G401 (cell line): ENCODE data around the gene TMEM92. TPM values are rescaled to one million over a fixed set of nuclear protein-coding genes. Genes with fewer than 3 reads are reported as not detected.
A peak's percentile ranks its signal among the peaks of the same experiment; 100 is the strongest.

ENCODE experiments used
- DNase-seq: peaks from one replicate; pipeline ENCODE4 v3.0.0-alpha.2; 2015; ENCODE audit warnings: low spot score
- in situ Hi-C: cut with HindIII; loops from 2 replicates; pipeline ENCODE4 v1.10.0; 2016; ENCODE audit warnings: low sequenced_read_pairs, mixed read lengths
- total RNA-seq: library from RNA; depleted of rRNA; stranded (reverse); fragments of >200 nt; shearing (Covaris generic); gene quantifications from 2 replicates; pipeline ENCODE4 v1.2.3, GENCODE V29; 2014; rRNA removed

Gene TMEM92
- total RNA-seq = 1.2 and 4.2 TPM in 2 replicates

DNA sequence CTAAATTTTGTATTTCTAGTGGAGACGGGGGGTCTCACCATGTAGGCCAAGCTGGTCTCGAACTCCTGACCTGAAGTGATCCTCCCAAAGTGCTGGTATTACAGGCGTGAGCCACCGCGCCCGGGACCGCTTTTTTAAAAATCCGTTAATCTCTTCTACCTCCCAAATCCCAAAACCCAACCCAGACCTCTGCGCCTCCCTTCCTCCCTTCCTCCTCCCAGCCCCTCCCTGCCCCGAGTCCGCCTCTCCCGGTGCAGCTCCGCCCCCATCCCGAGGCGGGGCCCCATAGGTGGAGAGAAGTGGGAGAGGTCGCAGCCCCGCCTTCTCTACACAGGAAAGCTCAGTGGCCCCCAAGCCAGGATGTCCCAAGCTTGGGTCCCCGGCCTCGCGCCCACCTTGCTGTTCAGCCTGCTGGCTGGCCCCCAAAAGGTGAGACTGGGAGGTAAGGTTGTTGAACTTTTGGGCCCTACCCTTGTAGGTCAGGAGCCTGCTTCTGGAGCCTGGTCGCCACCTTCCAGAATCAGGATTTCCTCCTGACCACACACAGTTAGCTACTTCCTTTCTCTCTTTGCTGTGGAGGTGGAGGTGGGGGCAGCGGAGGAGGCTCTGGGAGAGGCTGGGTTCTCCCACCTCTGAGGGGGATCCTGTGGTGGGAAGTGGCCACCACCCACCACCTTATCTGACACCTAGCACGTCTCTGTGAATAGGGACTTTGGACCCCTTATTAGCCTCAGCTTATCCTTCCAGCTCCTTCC is at the start of gene TMEM92:
Gene TMEM92 (plus strand): TSS at position 325 of the 755 bp plus-strand sequence. CDS start 36 bp downstream, at position 361.
- in situ Hi-C loops = no loop called here
- DNase-seq = peak; percentile 15

DNA sequence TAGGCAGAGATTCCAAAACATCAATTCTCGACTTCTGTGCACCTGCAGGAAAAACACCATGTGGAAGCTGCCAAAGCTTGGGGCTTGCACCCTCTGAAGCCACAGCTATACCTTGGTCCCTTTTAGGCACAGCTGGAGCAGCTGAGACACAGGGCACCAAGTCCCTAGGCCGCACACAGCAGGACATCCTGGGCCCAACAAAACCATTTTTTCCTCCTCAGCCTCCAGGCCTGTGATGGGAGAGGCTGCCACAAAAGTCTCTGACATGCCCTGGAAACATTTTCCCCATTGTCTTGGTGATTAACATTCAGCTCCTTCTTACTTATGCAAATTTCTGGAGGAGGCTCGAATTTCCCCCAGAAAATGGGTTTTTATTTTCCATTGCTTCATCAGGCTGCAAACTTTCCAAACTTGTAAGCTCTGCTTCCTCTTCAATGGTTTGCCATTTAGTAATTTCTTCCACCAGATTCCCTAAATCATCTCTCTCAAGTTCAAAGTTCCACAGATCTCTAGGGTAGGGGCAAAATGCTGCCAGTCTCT is 48.5 kb upstream of the TMEM92 start:
- no peak for DNase-seq
- in situ Hi-C loops = no loop called here

DNA sequence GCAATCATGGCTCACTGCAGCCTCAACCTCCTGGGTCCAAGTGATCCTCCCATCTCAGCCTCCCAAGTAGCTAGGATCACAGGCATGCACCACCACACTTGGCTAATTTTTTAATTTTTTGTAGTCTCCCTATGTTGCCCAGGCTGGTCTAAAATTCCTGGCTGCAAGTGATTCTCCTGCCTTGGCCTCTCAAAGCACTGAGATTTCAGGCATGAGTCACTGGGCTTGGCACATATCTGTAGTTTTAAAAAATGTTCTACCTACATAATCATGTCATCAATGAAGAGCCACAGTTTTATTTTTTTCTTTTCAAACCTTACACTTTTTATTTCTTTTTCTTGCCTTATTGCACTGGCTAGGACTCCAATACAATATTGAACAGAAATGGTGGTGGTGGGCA is 39.7 kb upstream of the TMEM92 start:
- DNase-seq = no peak
- in situ Hi-C loops = no loop called here

GRCh38 chr17:50237901-50238300 is 36.4 kb upstream of the TMEM92 start:
- DNase-seq = no peak
- in situ Hi-C loops = no loop called here

- no peak for DNase-seq
- in situ Hi-C loops = no loop called here
Observed at GRCh38 chr17:50238601-50239280, 35.5 kb upstream of the TMEM92 start.

GRCh38 chr17:50239937-50240336 is 34.3 kb upstream of the TMEM92 start:
- no peak for DNase-seq
- in situ Hi-C loops = no loop called here

DNA sequence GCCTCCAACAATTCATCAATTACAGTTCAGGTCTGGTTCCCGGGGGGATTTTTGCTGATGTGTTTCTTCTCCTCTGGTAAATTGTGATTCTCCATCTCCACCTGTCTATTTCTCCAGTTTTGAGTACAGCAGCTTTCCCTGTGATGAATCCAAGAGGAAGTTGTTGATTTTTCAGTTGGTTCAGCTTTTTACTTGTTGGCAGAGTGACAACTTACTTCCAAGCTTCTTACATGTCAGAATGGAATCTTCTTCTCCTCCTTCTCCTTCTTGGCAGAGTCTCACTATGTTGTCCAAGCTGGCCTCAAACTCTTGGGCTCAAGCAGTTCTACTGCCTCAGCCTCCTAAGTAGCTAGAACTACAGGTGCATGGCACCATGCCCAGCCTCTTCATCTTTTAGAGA is 33.4 kb upstream of the TMEM92 start:
- in situ Hi-C loops = no loop called here
- no peak for DNase-seq

DNA sequence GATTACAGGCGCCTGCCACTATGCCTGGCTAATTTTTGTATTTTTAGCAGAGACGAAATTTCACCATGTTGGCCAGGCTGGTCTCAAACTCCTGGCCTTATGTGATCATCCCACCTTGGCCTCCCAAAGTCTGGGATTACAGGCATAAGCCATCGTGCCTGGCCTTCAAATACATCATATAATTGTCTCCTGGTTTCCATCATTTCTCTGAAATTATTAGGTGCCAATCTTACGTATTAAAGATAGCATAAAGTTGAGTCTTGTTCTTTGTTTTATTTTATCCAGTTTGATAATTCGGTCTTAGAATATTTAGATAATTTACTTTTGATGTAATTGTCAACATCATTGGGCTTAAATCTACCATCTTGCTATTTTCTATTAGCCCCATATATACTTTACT is 32.8 kb upstream of the TMEM92 start:
- in situ Hi-C loops = no loop called here
- DNase-seq = no peak

GRCh38 chr17:50244771-50245170 is 29.5 kb upstream of the TMEM92 start:
- DNase-seq = no peak
- in situ Hi-C loops = no loop called here

DNA sequence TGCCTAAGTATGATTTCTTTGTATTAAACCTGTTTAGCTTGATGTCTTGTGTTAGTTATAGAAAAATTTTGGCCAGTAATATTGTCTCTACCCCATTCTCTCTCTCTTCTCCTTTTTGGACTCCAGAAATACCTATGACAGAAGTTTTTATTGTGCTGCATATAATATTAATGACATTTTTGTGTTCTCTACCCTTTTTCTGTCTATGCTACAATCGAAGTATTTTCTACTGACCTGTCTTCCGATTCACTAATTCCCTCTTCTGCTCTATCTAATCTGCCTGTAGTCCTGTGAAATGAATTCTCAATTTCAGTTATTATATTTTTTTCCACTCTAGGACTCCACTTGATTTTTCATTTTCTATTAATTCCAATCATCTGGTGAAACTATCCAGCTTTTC is 26.0 kb upstream of the TMEM92 start:
- no peak for DNase-seq
- in situ Hi-C loops = no loop called here

- in situ Hi-C loops = loop anchor here (5.0 kb wide), 1 partner anchor 45 kb away; no protein-coding TSS in a partner anchor
- DNase-seq = no peak
Observed at GRCh38 chr17:50252781-50253180, 21.5 kb upstream of the TMEM92 start.

DNA sequence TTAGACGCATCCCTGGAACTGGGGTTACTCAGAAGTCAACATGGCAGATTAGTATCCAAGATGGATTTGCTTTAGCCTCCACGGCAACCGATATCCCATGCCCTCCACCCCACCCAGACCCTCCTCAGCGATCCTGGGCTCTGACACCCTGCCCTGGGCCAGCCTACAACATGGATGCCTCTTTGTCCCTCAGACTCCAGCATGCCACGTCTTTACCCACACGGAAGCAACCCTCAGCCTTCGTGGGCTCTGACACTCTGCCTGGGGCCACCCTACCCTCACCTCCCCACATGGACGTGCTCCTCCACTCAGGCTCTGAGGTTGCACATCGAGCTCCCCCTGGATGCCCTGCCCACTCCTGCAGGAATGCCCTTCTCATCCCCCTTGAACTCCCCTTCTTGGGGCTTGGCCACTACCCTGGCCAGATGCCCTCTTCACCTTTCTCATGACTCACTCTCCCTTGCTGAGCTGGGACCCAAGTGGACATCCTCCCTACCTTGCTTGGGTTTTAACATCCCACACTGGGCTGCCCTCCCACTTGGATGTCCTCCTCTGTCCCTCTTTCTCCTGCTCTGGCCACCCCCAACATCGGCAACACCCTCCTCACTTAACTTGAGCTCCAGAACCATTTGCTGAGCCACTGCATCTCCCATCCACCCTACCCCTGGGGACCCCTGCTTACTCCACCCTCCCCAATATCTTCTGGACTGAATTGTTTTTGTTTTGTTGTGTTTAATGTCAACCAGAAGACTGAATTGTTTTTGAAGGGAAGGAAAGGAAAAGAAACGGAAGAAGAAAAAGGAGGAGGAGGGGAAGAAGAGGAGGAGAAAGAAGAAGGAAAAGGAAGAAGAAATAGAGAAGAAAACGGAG is 18.3 kb upstream of the TMEM92 start:
- in situ Hi-C loops = no loop called here
- DNase-seq = no peak

- in situ Hi-C loops = no loop called here
- no peak for DNase-seq
Observed at GRCh38 chr17:50256826-50257618, 17.2 kb upstream of the TMEM92 start.

DNA sequence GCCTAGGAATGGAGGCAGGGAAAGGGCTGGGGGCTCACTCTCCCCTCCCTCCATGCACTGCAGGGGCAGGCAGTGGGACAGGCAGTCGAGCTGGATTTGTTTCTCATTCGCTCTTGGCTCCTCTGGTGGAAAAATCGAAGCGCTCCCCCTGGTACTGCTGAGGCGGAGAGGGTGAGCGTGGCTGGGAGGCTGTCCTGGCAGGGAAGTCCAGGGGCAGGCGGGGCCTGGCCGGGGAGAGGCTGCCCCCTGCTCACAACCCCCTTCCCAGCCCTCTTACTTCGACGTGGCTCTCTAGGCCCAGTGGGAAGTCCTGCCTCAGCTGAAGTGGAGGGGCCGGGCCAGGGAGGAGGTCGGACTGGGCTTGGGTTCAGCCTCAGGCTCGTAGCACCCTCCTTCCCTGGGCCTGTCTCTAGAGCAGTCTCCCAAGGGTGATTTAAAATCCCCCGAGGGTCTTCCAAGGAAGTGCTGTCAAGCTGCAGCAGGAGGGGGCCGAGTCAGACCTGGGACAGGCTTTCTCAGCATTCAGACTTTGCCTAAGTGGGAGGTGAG is 16.5 kb upstream of the TMEM92 start:
- in situ Hi-C loops = no loop called here
- DNase-seq = no peak

DNA sequence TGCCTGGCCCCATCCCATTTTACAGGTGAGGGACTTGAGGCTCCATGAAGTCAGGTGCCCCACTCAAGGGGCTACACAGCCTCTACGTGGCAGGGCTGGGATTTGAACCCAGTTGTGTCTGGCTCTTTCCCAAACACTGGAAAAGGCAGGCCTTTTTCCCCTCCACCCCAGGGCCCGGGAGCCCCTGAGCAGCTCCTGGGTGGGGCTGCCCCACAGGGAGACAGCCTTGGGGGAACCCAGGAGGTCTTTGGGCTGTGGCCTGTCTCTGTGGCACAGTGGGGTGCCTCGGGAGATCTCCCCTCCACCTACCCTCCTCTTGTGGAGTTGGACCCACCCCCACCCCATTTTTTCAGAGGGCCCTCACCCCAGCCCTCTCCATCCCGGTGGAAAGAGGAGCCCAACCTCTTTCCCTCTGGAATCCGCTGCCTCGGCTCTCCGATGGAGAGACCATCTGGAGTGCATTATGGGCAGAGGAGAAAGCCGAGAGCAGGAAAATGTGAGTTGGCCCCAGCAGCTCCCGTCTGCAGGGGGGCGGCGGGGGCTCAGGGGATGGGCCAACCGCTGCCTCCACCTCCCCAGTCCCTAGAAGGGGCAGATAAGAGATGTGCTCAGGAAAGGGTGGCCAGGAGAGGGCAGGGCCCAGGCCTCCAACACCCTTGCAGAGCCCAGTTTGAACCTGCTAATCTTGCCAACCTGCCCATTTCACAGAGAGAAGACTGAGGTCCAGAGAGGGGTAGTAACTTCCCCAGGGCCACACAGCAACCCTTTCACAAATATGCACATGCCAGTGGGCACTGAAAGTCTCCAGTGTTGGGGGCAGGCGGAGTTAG is 15.4 kb upstream of the TMEM92 start:
- in situ Hi-C loops = no loop called here
- no peak for DNase-seq

GRCh38 chr17:50259477-50260324 is 14.6 kb upstream of the TMEM92 start:
- no peak for DNase-seq
- in situ Hi-C loops = no loop called here

GRCh38 chr17:50260501-50260911 is 13.8 kb upstream of the TMEM92 start:
- DNase-seq = no peak
- in situ Hi-C loops = no loop called here
